Measurements from ENCODE around the gene RNF44.

GRCh38 chr5:176537554-176538229 lies 490 bp upstream of the RNF44 start:
- TF ChIP-seq POLR2A (IDR thresholded peaks at IDR 0.05) = peak in 1 of 2 donors; percentile 39
- TF ChIP-seq, protein P1, sequence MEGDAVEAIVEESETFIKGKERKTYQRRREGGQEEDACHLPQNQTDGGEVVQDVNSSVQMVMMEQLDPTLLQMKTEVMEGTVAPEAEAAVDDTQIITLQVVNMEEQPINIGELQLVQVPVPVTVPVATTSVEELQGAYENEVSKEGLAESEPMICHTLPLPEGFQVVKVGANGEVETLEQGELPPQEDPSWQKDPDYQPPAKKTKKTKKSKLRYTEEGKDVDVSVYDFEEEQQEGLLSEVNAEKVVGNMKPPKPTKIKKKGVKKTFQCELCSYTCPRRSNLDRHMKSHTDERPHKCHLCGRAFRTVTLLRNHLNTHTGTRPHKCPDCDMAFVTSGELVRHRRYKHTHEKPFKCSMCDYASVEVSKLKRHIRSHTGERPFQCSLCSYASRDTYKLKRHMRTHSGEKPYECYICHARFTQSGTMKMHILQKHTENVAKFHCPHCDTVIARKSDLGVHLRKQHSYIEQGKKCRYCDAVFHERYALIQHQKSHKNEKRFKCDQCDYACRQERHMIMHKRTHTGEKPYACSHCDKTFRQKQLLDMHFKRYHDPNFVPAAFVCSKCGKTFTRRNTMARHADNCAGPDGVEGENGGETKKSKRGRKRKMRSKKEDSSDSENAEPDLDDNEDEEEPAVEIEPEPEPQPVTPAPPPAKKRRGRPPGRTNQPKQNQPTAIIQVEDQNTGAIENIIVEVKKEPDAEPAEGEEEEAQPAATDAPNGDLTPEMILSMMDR (IDR thresholded peaks at IDR 0.05) = no peak

Data from heart left ventricle (tissue), 13 donors.